GM13977 (cell line): ENCODE results near the gene PLXNA4.

Source experiments
- DNase-seq: peaks from one replicate; pipeline ENCODE4 v3.0.0; 2012; ENCODE audit warnings: low spot score
- in situ Hi-C: fragments of 300-500 bp; cut with MboI; formaldehyde crosslinking; loops from one replicate; pipeline ENCODE4 v1.12.0; 2022; ENCODE audit warnings: low sequenced_read_pairs, low pct_unique_long_range_greater_than_20kb, mixed read lengths, inconsistent platforms; ENCODE audit not compliant: unreplicated experiment
- TF ChIP-seq, protein P1 (sequence below): IDR thresholded peaks from 2 replicates; pipeline ENCODE4 v1.5.1; 2012; ENCODE audit warnings: mild to moderate bottlenecking, control low read depth; ENCODE audit not compliant: insufficient read depth; ENCODE audit errors: extremely low read depth, missing control alignments

The PLXNA4 gene

DNA sequence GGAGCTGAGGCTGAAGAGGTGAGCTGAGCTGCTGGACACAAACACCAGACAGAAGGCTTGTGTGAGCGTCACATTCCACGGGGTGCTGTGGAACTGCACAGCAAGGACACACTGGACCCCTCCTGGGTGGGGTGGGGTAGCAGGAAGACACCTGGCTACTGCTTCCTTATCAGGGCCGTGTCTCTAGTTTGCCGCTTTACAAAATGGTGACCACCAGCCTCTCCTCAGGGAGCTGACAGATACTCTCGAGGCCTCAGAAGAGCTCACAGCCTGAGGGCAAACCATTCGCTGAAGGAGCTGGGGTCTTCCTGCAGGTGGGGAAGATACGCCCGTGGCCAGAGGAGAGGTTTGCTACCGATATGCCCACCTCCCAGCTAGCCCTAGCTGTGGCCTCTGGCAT lies 461.9 kb downstream of the PLXNA4 start:
- DNase-seq, result no peak
- in situ Hi-C loops, result no loop called here
- TF ChIP-seq, protein P1, sequence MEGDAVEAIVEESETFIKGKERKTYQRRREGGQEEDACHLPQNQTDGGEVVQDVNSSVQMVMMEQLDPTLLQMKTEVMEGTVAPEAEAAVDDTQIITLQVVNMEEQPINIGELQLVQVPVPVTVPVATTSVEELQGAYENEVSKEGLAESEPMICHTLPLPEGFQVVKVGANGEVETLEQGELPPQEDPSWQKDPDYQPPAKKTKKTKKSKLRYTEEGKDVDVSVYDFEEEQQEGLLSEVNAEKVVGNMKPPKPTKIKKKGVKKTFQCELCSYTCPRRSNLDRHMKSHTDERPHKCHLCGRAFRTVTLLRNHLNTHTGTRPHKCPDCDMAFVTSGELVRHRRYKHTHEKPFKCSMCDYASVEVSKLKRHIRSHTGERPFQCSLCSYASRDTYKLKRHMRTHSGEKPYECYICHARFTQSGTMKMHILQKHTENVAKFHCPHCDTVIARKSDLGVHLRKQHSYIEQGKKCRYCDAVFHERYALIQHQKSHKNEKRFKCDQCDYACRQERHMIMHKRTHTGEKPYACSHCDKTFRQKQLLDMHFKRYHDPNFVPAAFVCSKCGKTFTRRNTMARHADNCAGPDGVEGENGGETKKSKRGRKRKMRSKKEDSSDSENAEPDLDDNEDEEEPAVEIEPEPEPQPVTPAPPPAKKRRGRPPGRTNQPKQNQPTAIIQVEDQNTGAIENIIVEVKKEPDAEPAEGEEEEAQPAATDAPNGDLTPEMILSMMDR, result no peak

DNA sequence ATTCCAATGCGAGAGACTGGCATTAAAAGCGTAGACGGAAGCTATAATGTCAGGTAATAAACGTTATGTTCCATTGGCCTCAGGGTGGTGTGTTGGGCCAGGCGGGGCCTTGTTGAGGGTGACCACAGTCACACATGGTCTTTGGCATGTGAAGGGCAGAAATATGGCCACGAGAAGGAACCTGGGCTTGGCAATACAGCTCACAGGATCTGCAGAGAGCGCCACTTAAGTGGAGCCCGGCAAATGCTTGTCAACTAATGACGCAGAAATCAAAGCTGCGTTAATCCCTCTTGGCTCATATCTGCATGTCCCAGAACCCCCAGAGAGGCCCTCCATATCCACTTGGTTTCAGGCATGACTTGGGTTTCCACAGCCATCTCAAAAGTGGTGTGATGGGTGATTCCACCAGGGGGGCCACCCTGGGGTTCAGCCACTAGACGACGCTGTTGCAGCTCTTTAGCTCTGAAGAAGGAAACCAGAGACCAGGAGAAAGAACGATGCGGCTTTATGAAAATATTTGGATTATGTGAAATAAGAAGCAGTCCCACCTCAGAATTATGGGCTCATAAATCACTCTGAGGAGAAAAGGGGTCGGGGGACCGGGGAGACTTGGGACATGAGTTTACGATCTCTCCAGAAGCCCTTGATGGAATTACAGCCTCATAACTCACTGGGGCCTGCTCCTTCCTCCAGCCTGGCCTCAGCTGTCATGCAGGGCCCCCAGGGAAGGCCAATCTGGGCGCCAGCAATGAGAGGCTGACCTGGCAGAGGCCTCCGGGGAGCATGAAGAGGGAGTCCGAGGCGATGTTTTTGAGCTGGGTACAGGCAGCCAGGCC lies 462.5 kb downstream of the PLXNA4 start:
- TF ChIP-seq, protein P1, result no peak
- no peak for DNase-seq
- in situ Hi-C loops, result no loop called here

- TF ChIP-seq, protein P1, result no peak
- in situ Hi-C loops, result no loop called here
- no peak for DNase-seq
Measured at GRCh38 chr7:132112657-132113056, 463.6 kb downstream of the PLXNA4 start.

- TF ChIP-seq, protein P1, result no peak
- no peak for DNase-seq
- in situ Hi-C loops, result no loop called here
Measured at GRCh38 chr7:132112106-132112505, 464.2 kb downstream of the PLXNA4 start.

DNA sequence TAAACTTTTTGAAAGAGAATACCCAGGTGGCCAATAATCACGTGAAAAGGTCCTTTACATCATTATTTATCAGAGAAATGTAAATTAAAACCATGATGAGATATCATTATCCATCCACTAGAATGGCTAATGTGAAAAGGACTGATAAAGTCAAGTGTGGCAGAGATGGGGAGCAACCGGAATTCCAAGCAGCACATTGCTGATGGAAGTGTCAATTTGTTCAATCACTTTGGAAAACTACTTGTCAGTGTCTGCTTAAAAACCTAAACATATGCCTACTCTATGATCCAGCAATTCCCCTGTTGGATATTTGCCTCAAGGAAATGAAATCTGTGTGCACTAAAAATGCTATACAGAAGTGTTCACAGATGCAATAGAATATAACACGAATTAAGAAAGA lies 465.6 kb downstream of the PLXNA4 start:
- TF ChIP-seq, protein P1, result no peak
- no peak for DNase-seq
- in situ Hi-C loops, result no loop called here

GRCh38 chr7:132109769-132110168 lies 466.5 kb downstream of the PLXNA4 start:
- no peak for DNase-seq
- TF ChIP-seq, protein P1, result no peak
- in situ Hi-C loops, result no loop called here

DNA sequence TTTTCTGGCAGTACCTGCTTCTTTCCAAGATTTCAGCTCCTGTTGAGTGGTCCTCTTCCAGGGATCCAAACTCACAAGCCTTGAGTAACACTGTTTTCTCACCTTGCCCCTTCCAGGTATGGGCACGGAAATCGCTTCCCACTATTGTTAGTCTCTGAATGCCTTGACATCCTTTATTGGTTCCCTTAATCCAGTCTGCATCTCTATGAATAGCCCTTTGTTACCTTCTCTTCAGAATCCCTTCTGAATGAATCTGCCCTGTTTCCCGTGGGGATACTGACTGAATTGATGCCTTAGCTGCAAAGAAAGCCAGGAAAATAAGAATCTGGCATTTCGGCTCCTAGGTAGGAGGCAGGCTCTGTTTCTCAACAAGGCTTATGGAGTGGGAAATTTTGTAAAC lies 467.7 kb downstream of the PLXNA4 start:
- no peak for DNase-seq
- in situ Hi-C loops, result no loop called here
- TF ChIP-seq, protein P1, result no peak
